Panc1 (cell line): ENCODE data around the gene FKBP14.

Experiments
- POLR2AphosphoS5 ChIP-seq: IDR thresholded peaks from 2 replicates; pipeline ENCODE4 v1.6.1; 2012; ENCODE audit warnings: mild to moderate bottlenecking, low read depth, low read length, moderate library complexity
- TF ChIP-seq, protein P1 (sequence below): fragments of 450-650 bp; IDR thresholded peaks from 2 replicates; pipeline ENCODE4 v1.5.1; 2017; ENCODE audit warnings: mild to moderate bottlenecking

DNA sequence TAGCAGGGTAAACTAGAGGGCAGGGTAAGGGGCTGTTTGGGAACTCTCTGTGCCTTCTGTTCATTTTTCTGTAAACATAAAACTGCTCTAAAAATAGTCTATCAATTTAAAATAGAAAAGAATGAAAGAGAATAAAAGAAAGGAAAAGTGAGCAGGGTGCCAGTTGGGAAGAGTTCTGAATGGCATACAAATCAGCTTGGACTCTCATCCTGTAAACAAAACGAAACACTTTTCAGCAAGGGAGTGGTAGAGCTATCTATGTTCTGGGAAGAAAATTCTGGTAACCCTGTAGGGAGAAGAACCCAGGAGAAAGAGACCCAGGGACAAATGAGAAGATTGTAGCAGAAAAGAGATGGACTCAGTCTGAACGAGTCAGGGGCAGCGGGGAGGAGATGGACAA is 61.5 kb downstream of the FKBP14 start:
- no peak for TF ChIP-seq POLR2AphosphoS5
- TF ChIP-seq, protein P1, sequence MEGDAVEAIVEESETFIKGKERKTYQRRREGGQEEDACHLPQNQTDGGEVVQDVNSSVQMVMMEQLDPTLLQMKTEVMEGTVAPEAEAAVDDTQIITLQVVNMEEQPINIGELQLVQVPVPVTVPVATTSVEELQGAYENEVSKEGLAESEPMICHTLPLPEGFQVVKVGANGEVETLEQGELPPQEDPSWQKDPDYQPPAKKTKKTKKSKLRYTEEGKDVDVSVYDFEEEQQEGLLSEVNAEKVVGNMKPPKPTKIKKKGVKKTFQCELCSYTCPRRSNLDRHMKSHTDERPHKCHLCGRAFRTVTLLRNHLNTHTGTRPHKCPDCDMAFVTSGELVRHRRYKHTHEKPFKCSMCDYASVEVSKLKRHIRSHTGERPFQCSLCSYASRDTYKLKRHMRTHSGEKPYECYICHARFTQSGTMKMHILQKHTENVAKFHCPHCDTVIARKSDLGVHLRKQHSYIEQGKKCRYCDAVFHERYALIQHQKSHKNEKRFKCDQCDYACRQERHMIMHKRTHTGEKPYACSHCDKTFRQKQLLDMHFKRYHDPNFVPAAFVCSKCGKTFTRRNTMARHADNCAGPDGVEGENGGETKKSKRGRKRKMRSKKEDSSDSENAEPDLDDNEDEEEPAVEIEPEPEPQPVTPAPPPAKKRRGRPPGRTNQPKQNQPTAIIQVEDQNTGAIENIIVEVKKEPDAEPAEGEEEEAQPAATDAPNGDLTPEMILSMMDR, result no peak
